HG02884 (cell line): Measurements from ENCODE around the gene MSI2.

Experiments used
- ATAC-seq: cut with Tn5 transposase; IDR thresholded peaks from one replicate; pipeline ENCODE4 v1.9.1; 2021; ENCODE audit warnings: mild to moderate bottlenecking, moderate library complexity; ENCODE audit not compliant: unreplicated experiment

MSI2 gene

DNA sequence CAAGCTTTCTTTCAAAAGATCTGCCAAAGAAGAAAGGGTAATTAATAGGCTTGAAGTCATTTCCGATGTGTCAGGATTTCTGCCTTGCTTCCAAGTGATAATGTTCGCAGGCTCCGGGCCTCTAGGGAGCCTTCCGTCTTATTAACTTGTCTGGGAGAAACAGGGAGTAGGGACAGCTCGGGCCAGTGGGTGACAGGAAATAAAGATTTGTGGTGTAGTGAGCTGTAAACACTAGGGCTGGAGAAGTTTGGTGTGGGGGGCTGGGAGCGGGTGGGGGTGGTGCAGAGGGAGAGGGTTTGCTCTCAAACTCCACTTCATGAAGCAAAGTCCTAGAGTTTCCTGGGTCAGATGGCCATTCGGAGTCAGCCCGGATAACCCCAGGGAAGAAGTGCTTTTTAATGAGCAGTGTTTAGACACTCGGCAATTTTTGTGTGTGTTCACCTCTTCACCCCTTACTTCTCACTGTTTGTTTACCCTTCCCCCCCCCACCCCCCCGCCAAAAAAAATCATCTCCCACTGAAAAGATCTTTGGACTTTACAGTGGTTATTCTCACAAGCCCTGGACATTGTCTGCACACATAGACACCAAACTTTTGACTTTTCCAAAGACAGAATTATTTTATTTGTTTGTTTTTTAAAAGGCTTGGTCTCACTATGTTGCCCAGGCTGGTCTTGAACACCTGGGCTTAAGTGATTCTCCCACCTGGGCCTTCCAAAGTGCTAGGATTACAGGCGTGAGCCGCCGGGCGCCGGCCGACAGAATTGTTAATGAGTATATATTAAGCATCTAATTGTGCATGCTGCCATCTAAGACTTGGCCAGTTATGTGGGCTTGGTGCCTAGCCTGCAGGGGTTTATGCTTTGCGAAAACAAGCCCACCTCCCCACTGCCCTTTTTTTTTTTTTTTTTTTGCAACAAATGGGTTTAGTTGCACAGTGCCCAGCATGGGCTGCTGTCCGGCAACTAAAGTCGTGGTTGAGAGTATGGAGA lies 292.4 kb downstream of the MSI2 start:
- ATAC-seq, result no peak

- no peak for ATAC-seq
These were observed 293.1 kb downstream of the MSI2 start for GRCh38 chr17:57549468-57549867.

- no peak for ATAC-seq
These were observed 293.7 kb downstream of the MSI2 start for GRCh38 chr17:57550016-57550415.

GRCh38 chr17:57550668-57551315 lies 294.5 kb downstream of the MSI2 start:
- no peak for ATAC-seq

- ATAC-seq, result no peak
These were observed 295.2 kb downstream of the MSI2 start for GRCh38 chr17:57551321-57552079.

GRCh38 chr17:57552114-57552624 lies 295.8 kb downstream of the MSI2 start:
- no peak for ATAC-seq

GRCh38 chr17:57553526-57553925 lies 297.2 kb downstream of the MSI2 start:
- ATAC-seq, result no peak

- ATAC-seq, result no peak
These were observed 297.9 kb downstream of the MSI2 start for GRCh38 chr17:57553991-57554825.

DNA sequence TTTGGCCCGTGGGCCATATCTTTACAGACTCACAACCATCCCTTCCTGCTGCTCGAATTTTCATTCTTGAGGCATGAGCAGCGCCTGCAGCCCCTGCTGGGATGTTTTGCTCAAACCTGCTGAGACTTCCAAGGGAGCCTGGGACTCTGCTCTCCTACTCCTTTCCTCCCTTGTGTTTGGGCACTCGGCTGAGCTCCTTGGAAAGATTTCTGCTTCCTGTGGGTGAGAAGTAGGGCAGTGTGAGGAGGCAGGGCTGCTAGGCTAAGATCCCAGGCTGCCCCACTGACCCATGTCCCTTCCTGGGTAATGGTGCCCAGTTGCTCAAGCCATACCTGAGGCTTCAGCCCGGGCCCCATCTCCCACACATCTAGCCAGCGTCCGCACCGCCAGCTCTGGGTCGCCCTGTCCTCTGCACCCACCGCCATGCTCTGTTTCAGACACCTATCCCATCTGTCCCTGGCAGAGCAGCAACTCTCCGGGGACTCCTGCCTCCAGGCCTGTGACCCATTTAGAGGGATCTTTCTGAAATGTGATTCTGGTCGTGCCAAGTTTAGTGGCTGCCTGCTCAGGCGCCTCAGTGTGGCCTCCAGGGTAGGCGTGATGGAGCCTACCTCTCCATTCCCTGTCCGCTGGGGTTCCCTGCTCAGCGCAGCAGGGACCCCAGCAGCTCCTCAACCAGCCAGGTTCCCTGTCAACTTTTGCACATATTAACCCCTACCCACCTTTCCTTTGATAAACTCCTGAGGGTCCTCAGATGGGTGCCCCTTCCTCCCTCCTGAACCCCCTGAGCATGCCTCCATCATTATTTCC lies 298.7 kb downstream of the MSI2 start:
- ATAC-seq, result no peak

DNA sequence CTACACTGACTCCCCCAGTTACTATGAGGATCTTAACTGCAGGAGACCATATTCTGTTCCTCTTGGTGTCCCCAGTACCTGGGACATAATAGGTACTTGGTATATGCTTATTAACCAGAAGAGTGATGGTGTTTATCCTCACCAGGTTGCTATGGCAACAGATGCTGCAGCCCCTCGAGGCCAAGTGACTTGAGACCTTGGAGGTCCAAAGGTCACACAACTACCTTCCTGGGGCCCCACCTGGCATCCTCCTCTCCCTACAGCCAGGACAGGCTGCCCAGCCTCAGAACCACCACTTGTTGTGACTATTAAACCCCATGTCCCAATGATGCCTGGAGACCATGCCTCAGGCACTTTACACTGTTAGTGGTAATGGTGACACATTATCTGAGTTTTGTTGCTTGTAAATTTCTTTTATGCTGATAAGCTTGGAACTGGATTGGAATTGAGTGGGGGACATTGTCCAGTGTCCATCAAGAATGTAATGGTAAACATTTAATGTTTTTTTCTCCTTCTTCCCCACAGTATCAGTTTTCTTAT lies 299.4 kb downstream of the MSI2 start:
- no peak for ATAC-seq

DNA sequence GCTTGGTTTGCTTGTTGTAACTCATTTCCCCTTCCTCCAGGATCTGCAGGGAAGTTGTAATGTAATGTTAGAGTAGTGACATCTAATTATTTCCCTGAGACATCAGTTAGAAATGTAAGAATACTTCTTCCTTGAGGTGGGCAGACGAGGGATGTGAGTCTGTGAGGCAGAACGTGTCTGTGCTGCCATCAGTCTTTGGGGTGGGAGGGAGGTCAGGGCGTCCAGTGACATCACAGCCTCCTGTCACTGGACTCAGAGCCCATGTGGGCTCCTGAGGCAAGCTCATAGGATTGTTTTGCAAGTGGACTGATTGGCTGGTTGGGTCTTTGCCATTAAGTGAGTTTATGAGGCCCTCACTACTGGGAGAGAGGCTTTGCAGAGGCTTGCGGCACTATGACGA lies 300.0 kb downstream of the MSI2 start:
- no peak for ATAC-seq

GRCh38 chr17:57556977-57557376 lies 300.7 kb downstream of the MSI2 start:
- ATAC-seq, result no peak

DNA sequence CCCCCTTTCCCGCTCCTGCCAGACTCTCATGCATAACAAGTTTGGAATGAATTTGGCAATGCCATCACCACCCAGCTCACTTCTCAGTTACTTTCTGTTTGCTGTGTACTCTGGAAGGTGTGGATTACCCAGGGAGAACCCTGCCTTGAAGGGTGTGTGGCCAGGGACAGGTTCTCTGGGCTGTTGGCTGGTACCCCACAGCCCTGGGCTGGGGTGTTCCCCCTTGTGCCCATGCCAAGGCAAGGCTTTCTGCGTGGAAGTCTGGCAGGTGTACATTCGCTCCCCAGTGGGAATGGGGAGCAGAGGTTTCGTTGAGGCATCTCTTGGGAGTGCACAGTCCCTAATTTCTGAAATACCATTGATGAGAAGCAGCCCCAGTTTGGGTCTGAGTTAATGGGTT lies 301.1 kb downstream of the MSI2 start:
- ATAC-seq, result no peak

GRCh38 chr17:57557834-57558681 lies 301.7 kb downstream of the MSI2 start:
- ATAC-seq, result no peak

GRCh38 chr17:57559226-57559625 lies 302.9 kb downstream of the MSI2 start:
- ATAC-seq, result no peak

GRCh38 chr17:57559634-57560318 lies 303.5 kb downstream of the MSI2 start:
- ATAC-seq, result no peak

- ATAC-seq, result no peak
These were observed 304.0 kb downstream of the MSI2 start for GRCh38 chr17:57560319-57560705.
